Panc1 (cell line): ENCODE results near the gene DEUP1. TPM values are rescaled to one million over a fixed set of nuclear protein-coding genes. Genes with fewer than 3 reads are reported as not detected.

Experiments
- ATAC-seq: fragments of 200-7000 bp; cut with Tn5 transposase; 2 replicates; pipeline ENCODE4 v1.9.1; 2020; ENCODE audit warnings: mild to moderate bottlenecking, moderate library complexity
- BruUV-seq: library from RNA; stranded (reverse); fragments of 400-500 nt; replicated peaks from 2 replicates; lab custom pipeline; 2021; lab: Mats Ljungman, UMichigan
- CTCF ChIA-PET: fragments of 300-600 bp; sonication (Branson Sonifier 250); formaldehyde crosslinking; loops from one replicate; lab custom pipeline; 2022; ENCODE audit warnings: antibody characterized with exemption; lab: Charles Lee
- POLR2A ChIA-PET: fragments of 300-600 bp; sonication (Branson Sonifier 250); formaldehyde crosslinking; loops from one replicate; lab custom pipeline; 2022; ENCODE audit warnings: antibody characterized with exemption; lab: Charles Lee
- DNase-seq: peaks from one replicate; pipeline ENCODE4 v3.0.0-alpha.2; 2010; ENCODE audit warnings: low read depth, low spot score
- H3K27ac ChIP-seq: 2 replicates; pipeline ENCODE4 v1.5.1; 2011; ENCODE audit warnings: mild to moderate bottlenecking, low read length, inconsistent platforms
- H3K27me3 ChIP-seq: fragments of 200-500 bp; sonication (Bioruptor generic); 2 replicates; pipeline ENCODE4 v1.6.0; 2014; ENCODE audit warnings: low read length, inconsistent platforms; ENCODE audit not compliant: control insufficient read depth, insufficient read depth
- H3K36me3 ChIP-seq: fragments of 200-500 bp; sonication (Bioruptor generic); 2 replicates; pipeline ENCODE4 v1.5.1; 2014; ENCODE audit warnings: inconsistent platforms, mild to moderate bottlenecking, low read length, moderate library complexity; ENCODE audit not compliant: control insufficient read depth, insufficient read depth
- H3K4me1 ChIP-seq: 2 replicates; pipeline ENCODE4 v1.5.1; 2011; ENCODE audit warnings: inconsistent platforms, mild to moderate bottlenecking, low read length, moderate library complexity; ENCODE audit not compliant: control insufficient read depth, insufficient read depth
- H3K4me3 ChIP-seq, 2 experiments: 2 replicates each; pipeline ENCODE4 v1.5.1; 2011 to 2012; ENCODE audit warnings: low read depth in 2 of 2, low read length in 2 of 2, mild to moderate bottlenecking in 2 of 2, inconsistent platforms in 1 of 2, moderate library complexity in 1 of 2
- H3K9me3 ChIP-seq: fragments of 200-500 bp; sonication (Bioruptor generic); 2 replicates; pipeline ENCODE4 v1.5.1; 2014; ENCODE audit warnings: low read depth, mild to moderate bottlenecking, inconsistent platforms, low read length, moderate library complexity; ENCODE audit not compliant: control insufficient read depth, insufficient read depth
- POLR2AphosphoS5 ChIP-seq: IDR thresholded peaks from 2 replicates; pipeline ENCODE4 v1.6.1; 2012; ENCODE audit warnings: mild to moderate bottlenecking, low read depth, low read length, moderate library complexity
- SIN3A ChIP-seq: IDR thresholded peaks from 2 replicates; pipeline ENCODE4 v1.6.1; 2012; ENCODE audit warnings: low read depth, mild to moderate bottlenecking, low read length, moderate library complexity, borderline replicate concordance; ENCODE audit not compliant: insufficient read depth
- TCF7L2 ChIP-seq: IDR thresholded peaks from 2 replicates; pipeline ENCODE4 v1.6.1; 2011; ENCODE audit warnings: mild to moderate bottlenecking, low read depth, low read length, inconsistent platforms
- in situ Hi-C: cut with HindIII; loops from 2 replicates; pipeline ENCODE4 v1.10.0; 2016; ENCODE audit warnings: low sequenced_read_pairs, low pct_unique_long_range_greater_than_20kb
- intact Hi-C: fragments of 100-400 bp; cut with micrococcal nuclease; formaldehyde crosslinking; loops from one replicate; pipeline ENCODE4 v1.10.0; 2022; ENCODE audit not compliant: unreplicated experiment
- total RNA-seq: library from RNA; stranded (reverse); gene quantifications from one replicate; pipeline ENCODE4 v1.2.1, GENCODE V29; 2021; ENCODE audit not compliant: unreplicated experiment
- TF ChIP-seq, protein P1 (sequence below): fragments of 450-650 bp; IDR thresholded peaks from 2 replicates; pipeline ENCODE4 v1.5.1; 2017; ENCODE audit warnings: mild to moderate bottlenecking
- TF ChIP-seq, protein P2 (sequence below), 2 experiments: IDR thresholded peaks; 2 replicates each; pipeline ENCODE4 v1.6.1; 2011 to 2012; ENCODE audit warnings: low read depth in 2 of 2, control low read depth in 1 of 2, low read length in 1 of 2, mild to moderate bottlenecking in 1 of 2, moderate library complexity in 1 of 2; ENCODE audit not compliant: insufficient read depth in 1 of 2

DEUP1 gene
- total RNA-seq, 1 experiment from 2014 or later: not detected

DNA sequence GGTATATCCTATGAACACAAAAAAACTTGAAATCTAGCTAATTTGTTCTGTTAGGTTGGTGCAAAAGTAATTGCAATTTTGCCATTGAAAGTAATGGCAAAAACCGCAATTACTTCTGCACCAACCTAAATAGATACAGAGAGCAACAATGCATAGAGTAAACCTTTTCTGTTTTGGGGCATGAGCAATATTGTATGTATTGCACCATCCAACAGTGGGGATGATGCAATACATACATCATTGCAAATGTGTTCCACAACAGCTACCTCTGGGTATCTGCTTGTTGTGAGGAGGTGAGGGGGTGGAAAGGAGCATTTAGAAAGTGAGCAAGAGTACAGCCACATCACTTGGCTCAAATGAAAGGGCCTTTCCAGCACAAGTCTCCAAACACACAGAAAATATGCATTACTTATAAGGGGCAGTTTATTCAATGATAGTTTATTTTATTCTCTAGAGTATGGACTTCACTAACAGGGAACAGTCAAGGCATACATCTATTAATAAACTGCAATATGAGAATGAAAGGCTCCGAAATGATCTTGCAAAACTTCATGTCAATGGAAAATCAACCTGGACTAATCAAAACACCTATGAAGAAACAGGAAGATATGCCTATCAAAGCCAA is 77.3 kb downstream of the DEUP1 start:
- ChIA-PET POLR2A (no interaction called here), CTCF (no interaction called here)
- intact Hi-C loops: no loop called here

DNA sequence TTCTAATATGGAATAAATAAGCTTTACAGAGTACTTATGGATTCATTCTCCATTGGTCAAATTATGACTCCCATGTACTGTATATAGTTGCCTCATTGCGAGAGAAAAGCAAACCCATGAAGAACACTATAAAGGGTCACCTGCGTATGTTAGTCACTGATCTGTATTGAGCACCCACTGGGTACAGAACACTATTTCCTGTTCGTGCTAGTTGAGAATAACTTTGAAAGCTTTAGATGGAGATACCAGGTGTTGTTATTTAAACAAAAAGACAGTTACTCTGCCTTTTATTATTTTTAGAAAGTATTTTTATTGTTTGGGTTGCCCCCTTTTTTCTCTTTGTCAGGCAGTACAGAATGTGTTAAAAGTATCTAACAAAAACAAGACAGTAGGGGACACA is 79.9 kb downstream of the DEUP1 start:
- H3K4me1 ChIP-seq: no peaks in the 10 kb centered on the region
- in situ Hi-C loops: no loop called here
- TF ChIP-seq, protein P1, sequence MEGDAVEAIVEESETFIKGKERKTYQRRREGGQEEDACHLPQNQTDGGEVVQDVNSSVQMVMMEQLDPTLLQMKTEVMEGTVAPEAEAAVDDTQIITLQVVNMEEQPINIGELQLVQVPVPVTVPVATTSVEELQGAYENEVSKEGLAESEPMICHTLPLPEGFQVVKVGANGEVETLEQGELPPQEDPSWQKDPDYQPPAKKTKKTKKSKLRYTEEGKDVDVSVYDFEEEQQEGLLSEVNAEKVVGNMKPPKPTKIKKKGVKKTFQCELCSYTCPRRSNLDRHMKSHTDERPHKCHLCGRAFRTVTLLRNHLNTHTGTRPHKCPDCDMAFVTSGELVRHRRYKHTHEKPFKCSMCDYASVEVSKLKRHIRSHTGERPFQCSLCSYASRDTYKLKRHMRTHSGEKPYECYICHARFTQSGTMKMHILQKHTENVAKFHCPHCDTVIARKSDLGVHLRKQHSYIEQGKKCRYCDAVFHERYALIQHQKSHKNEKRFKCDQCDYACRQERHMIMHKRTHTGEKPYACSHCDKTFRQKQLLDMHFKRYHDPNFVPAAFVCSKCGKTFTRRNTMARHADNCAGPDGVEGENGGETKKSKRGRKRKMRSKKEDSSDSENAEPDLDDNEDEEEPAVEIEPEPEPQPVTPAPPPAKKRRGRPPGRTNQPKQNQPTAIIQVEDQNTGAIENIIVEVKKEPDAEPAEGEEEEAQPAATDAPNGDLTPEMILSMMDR: no peak
- DNase-seq: no peak
- BruUV-seq: no TSS peak
- ChIA-PET CTCF (no interaction called here), POLR2A (no interaction called here)
- H3K36me3 ChIP-seq: no peaks in the 10 kb centered on the region
- no peak overlapping the region for H3K4me3 ChIP-seq
- no peaks in the 10 kb centered on the region for H3K9me3 ChIP-seq
- no peak for ATAC-seq
- H3K27me3 ChIP-seq: peaks cover 6% of the 10 kb centered on the region
- H3K27ac ChIP-seq: no peak overlapping the region
- intact Hi-C loops: no loop called here

More for the DNA sequence above, 77.3 kb downstream of the DEUP1 start:
- ATAC-seq: no peak
- H3K27me3 ChIP-seq: peaks cover 8% of the 10 kb centered on the region; the same call in 1 of the 2 replicates
- TF ChIP-seq, protein P1: no peak
- no peaks in the 10 kb centered on the region for H3K9me3 ChIP-seq
- DNase-seq: no peak
- in situ Hi-C loops: no loop called here
- no TSS peak for BruUV-seq
- no peak overlapping the region for H3K4me3 ChIP-seq
- H3K4me1 ChIP-seq: no peaks in the 10 kb centered on the region
- H3K27ac ChIP-seq: no peak overlapping the region
- no peaks in the 10 kb centered on the region for H3K36me3 ChIP-seq

DNA sequence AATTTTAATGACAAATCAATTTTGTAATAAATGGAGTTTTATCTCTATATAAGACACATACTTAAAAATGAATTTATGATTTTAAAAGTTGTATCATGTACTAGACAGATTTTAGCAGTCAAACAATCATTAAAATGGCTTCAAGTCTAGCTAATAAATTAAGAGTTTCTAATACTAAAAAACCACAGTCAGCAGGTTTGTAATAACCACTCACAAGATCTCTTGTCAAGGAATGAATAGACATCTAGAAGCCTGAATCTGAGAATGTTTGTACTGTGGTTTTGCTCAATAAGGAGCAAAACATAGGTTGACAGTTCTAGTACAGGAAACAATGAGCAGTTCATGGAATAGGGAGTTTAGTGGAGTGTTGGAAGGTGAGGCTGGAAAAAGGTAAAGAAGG is 81.2 kb downstream of the DEUP1 start:
- Histone ChIP-seq H3K9me3 (no peaks in the 10 kb centered on the region), H3K4me3 (no peak overlapping the region), H3K27ac (no peak overlapping the region), H3K27me3 (peaks cover 3% of the 10 kb centered on the region), H3K36me3 (no peaks in the 10 kb centered on the region), H3K4me1 (no peaks in the 10 kb centered on the region)
- CTCF ChIA-PET: no interaction called here
- in situ Hi-C loops: no loop called here
- intact Hi-C loops: no loop called here
- no peak for DNase-seq
- POLR2A ChIA-PET: no interaction called here
- no peak for TF ChIP-seq TCF7L2
- BruUV-seq: no TSS peak
- no peak for ATAC-seq

DNA sequence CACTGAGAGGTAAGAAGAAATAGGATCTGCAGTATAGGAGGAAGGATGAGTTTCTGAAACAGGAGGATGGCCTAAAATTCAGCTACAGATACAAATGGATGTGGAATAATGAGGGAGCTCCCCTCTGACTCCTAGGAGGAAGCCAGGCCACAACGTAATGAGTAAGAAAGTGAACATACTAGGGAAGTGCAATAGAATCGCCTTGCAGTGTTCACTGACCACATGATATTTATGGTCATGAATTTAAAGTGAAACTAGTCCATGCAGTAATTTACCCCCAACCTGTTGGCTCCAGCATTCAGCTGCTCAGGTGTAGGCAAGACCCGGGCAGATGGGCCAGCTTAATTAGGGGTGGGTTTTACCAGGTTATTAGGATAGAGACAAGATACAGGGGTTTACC is 101.7 kb downstream of the DEUP1 start:
- POLR2A ChIA-PET: no interaction called here
- BruUV-seq: no TSS peak
- DNase-seq (no peak), ATAC-seq (no peak)
- no peaks in the 10 kb centered on the region for H3K4me1 ChIP-seq
- no peak overlapping the region for H3K4me3 ChIP-seq
- CTCF ChIA-PET: no interaction called here
- TF ChIP-seq TCF7L2 (no peak), POLR2AphosphoS5 (no peak), SIN3A (no peak)
- TF ChIP-seq, protein P2, sequence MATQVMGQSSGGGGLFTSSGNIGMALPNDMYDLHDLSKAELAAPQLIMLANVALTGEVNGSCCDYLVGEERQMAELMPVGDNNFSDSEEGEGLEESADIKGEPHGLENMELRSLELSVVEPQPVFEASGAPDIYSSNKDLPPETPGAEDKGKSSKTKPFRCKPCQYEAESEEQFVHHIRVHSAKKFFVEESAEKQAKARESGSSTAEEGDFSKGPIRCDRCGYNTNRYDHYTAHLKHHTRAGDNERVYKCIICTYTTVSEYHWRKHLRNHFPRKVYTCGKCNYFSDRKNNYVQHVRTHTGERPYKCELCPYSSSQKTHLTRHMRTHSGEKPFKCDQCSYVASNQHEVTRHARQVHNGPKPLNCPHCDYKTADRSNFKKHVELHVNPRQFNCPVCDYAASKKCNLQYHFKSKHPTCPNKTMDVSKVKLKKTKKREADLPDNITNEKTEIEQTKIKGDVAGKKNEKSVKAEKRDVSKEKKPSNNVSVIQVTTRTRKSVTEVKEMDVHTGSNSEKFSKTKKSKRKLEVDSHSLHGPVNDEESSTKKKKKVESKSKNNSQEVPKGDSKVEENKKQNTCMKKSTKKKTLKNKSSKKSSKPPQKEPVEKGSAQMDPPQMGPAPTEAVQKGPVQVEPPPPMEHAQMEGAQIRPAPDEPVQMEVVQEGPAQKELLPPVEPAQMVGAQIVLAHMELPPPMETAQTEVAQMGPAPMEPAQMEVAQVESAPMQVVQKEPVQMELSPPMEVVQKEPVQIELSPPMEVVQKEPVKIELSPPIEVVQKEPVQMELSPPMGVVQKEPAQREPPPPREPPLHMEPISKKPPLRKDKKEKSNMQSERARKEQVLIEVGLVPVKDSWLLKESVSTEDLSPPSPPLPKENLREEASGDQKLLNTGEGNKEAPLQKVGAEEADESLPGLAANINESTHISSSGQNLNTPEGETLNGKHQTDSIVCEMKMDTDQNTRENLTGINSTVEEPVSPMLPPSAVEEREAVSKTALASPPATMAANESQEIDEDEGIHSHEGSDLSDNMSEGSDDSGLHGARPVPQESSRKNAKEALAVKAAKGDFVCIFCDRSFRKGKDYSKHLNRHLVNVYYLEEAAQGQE (IDR thresholded peaks at IDR 0.05; ENCODE audit: insufficient read depth in 1 of 2, low read depth in 2 of 2, low read length in 1 of 2): no peak
- TF ChIP-seq, protein P1: no peak
- H3K9me3 ChIP-seq: no peaks in the 10 kb centered on the region
- in situ Hi-C loops (no loop called here), intact Hi-C loops (no loop called here)
- no peaks in the 10 kb centered on the region; the same call in 1 of the 2 replicates for H3K36me3 ChIP-seq
- H3K27ac ChIP-seq: no peak overlapping the region
- no peaks in the 10 kb centered on the region for H3K27me3 ChIP-seq
